MCF 10A (cell line): Measurements from ENCODE around the gene ST8SIA3. TPM values are rescaled to one million over a fixed set of nuclear protein-coding genes. Genes with fewer than 3 reads are reported as not detected.

ENCODE experiments used
- BruUV-seq: library from RNA; stranded (reverse); fragments of 400-500 nt; replicated peaks from 2 replicates; lab custom pipeline; 2021; lab: Mats Ljungman, UMichigan
- CTCF ChIA-PET: fragments of 300-600 bp; sonication (Branson Sonifier 250); formaldehyde crosslinking; extraction: SDS; loops from one replicate; lab custom pipeline; 2021; ENCODE audit warnings: antibody characterized with exemption, inconsistent platforms; lab: Yijun Ruan, JAX
- POLR2A ChIA-PET: fragments of 300-600, 350-650 bp; sonication (Branson Sonifier 250); formaldehyde crosslinking; extraction: SDS; loops from one replicate; lab custom pipeline; 2020; ENCODE audit warnings: antibody characterized with exemption, inconsistent platforms; lab: Yijun Ruan, JAX
- DNase-seq: peaks from one replicate; pipeline ENCODE4 v3.0.0-alpha.2; 2018; ENCODE audit not compliant: unreplicated experiment
- H3K27ac Mint-ChIP-seq: one replicate; pipeline ENCODE4 v1.8.0; 2022; ENCODE audit warnings: mild to moderate bottlenecking, low read depth, mixed read lengths; ENCODE audit not compliant: unreplicated experiment
- H3K27me3 Mint-ChIP-seq: one replicate; pipeline ENCODE4 v1.8.0; 2022; ENCODE audit warnings: mixed read lengths; ENCODE audit not compliant: insufficient read depth, unreplicated experiment
- H3K36me3 Mint-ChIP-seq: one replicate; pipeline ENCODE4 v1.8.0; 2022; ENCODE audit warnings: mild to moderate bottlenecking, moderate library complexity, mixed read lengths; ENCODE audit not compliant: insufficient read depth, unreplicated experiment
- H3K4me1 Mint-ChIP-seq: one replicate; pipeline ENCODE4 v1.8.0; 2022; ENCODE audit warnings: mixed read lengths; ENCODE audit not compliant: insufficient read depth, unreplicated experiment
- H3K4me3 Mint-ChIP-seq: one replicate; pipeline ENCODE4 v1.8.0; 2022; ENCODE audit warnings: mild to moderate bottlenecking, moderate library complexity, mixed read lengths; ENCODE audit not compliant: unreplicated experiment
- H3K9me3 Mint-ChIP-seq: one replicate; pipeline ENCODE4 v1.8.0; 2022; ENCODE audit warnings: mixed read lengths; ENCODE audit not compliant: unreplicated experiment
- CTCF ChIP-seq: fragments of 200-600 bp; IDR thresholded peaks from one replicate; pipeline ENCODE4 v1.8.0; 2022; ENCODE audit warnings: antibody characterized with exemption, mild to moderate bottlenecking; ENCODE audit not compliant: unreplicated experiment
- intact Hi-C: fragments of 100-400 bp; cut with micrococcal nuclease; formaldehyde crosslinking; loops from 2 replicates; pipeline ENCODE4 v1.14.1; 2022
- total RNA-seq: library from RNA; stranded (reverse); gene quantifications from 2 replicates; pipeline ENCODE4 v1.2.3, GENCODE V29; 2022

The ST8SIA3 gene
- total RNA-seq, 1 experiment from 2014 or later, result not detected

- Mint-ChIP-seq H3K27ac (no peak overlapping the region), H3K4me1 (no peaks in the 10 kb centered on the region), H3K27me3 (peaks cover 65% of the 10 kb centered on the region), H3K36me3 (peaks cover 5% of the 10 kb centered on the region), H3K9me3 (peaks cover 7% of the 10 kb centered on the region), H3K4me3 (no peak overlapping the region)
- no peak for TF ChIP-seq CTCF
- no peak for DNase-seq
- CTCF ChIA-PET, result interaction anchor here (0.6 kb wide), 3 partner anchors 46 to 119 kb away, joined by 3 to 5 read pairs (median 3); no protein-coding TSS in a partner anchor
- intact Hi-C loops, result no loop called here
- no TSS peak for BruUV-seq
- POLR2A ChIA-PET, result interaction anchor here (0.7 kb wide), 1 partner anchor 11 kb away, joined by 3 read pairs; no protein-coding TSS in a partner anchor
Measured at GRCh38 chr18:57416542-57416941, 64.2 kb downstream of the ST8SIA3 start.

Other genes starting within 250 kb of the ST8SIA3 start
- not detected in 2 replicates for gene BOD1L2, start 205.5 kb upstream of the ST8SIA3 start, total RNA-seq
- 0.49 and 0.89 TPM in 2 replicates for gene ONECUT2, start 82.8 kb downstream of the ST8SIA3 start, total RNA-seq
- 23.4 and 25.5 TPM in 2 replicates for gene FECH, start 234.1 kb downstream of the ST8SIA3 start, total RNA-seq